SU-DHL-6 (cell line): ENCODE measurements around the gene DIPK2B.

Experiments
- CTCF ChIP-seq: fragments of 200-600 bp; sonication (generic); IDR thresholded peaks from one replicate; pipeline ENCODE4 v1.5.1; 2017; ENCODE audit warnings: antibody characterized with exemption, mild to moderate bottlenecking, low read length, moderate library complexity; ENCODE audit not compliant: insufficient read depth, poor library complexity, severe bottlenecking
- EZH2phosphoT487 ChIP-seq: fragments of 200-600 bp; sonication (generic), shearing (Covaris generic); conservative IDR thresholded peaks from 2 replicates; pipeline ENCODE4 v1.6.1; 2018; ENCODE audit warnings: mild to moderate bottlenecking, antibody characterized with exemption, low read length, moderate library complexity, mixed read lengths

GRCh38 chrX:45164995-45165394 lies 35.7 kb downstream of the DIPK2B start:
- no peak for TF ChIP-seq CTCF
- no peak for TF ChIP-seq EZH2phosphoT487
